HG03196 (cell line): ENCODE measurements around the gene PLEKHM2.

Source experiments
- ATAC-seq: cut with Tn5 transposase; IDR thresholded peaks from one replicate; pipeline ENCODE4 v1.9.1; 2021; ENCODE audit not compliant: unreplicated experiment

The PLEKHM2 gene

DNA sequence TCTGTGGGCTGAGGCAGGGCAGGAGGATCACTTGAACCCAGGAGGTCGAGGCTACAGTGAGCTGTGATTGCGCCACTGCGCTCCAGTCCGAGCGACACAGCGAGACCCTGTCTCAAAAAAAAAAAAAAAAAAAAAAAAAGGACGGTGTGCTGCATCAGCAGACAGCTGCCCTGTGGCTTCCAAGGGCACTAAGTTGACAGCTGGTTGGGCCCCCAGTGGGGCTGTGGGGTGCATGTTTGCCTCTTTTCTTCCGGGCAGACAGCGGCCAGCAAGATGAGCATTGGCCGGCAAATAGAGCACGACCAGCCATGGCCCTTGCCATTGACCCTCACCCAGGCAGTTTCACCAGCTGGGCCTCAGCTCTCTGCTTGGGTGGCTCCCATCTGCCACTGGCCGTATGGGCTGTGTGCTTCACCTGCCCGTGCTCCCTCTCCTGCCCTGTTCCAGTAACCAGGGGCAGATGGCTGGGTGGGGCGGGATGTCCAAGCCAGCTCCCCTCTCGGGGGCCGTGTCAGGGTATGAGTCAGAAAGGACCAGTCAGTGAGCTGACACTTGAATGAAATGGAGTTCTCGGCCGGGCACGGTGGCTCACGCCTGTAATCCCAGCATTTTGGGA is 39.6 kb downstream of the PLEKHM2 start:
- no peak for ATAC-seq

DNA sequence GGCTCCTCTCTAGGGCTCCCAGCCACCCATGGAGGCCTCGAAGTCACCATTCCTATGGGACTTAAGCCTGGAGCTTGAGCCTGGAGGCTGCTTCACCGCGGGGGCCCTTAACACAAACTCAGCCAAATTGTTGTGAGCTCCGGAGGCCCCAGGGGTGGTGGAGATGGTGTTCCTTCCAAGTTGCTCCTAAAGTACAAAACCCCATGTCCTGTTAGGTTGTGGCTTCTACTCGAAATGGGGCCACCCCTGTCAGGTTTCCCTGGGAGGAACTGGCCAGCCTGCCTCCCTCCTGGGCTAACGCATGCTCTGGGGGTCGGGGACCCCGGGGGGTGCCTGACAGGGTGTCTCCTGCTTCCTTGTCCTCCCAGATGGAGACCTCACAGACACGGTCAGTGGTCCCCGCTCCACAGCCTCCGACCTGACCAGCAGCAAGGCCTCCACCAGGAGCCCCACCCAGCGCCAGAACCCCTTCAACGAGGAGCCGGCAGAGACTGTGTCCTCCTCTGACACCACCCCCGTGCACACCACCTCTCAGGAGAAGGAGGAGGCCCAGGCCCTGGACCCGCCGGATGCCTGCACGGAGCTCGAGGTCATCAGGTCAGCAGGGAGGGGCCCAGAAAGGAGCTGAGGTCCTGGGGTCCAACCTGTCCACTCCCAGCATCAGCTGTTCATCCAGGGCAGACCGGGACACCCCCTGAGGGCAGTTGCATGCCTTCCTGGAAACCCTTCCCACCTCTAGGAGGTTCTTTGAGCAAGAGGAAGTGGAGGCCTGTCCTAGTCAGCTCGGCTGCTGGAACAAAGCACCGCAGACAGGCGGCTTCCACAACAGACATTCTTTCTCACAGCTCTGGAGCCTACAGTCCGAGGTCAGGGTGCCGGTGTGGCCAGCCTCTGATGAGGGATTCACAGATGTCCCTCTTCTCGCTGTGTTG is 41.1 kb downstream of the PLEKHM2 start:
- ATAC-seq, result no peak

DNA sequence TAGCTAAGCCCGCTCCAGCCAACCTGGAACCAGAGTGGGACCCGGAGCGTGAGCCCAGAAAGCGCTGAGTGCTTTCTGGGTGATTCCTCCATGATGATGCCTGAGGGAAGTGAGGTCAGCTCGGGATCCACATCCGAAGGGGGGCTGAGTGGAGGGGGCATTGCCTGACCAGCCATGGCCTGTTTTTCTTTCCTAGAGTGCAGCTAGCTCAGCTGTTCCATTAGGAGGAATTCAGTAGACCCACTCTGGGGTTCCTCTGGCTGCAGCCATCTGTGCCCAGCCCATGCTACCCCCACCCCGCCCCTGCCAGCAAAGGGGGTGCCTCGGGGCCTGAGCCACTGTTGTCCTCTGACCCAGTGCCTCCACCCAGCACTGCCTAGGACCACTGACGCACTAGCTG is 42.4 kb downstream of the PLEKHM2 start:
- no peak for ATAC-seq

DNA sequence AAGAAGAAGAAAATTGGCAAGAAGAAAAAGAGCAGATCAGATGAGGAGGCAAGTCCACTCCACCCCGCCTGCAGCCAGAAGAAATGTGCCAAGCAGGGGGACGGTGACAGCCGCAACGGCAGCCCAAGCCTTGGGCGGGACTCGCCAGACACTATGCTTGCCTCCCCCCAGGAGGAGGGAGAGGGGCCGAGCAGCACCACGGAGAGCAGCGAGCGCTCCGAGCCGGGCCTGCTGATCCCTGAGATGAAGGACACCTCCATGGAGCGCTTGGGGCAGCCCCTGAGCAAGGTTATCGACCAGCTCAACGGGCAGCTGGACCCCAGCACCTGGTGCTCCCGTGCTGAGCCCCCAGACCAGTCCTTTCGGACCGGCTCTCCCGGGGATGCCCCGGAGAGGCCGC is 42.9 kb downstream of the PLEKHM2 start:
- no peak for ATAC-seq

DNA sequence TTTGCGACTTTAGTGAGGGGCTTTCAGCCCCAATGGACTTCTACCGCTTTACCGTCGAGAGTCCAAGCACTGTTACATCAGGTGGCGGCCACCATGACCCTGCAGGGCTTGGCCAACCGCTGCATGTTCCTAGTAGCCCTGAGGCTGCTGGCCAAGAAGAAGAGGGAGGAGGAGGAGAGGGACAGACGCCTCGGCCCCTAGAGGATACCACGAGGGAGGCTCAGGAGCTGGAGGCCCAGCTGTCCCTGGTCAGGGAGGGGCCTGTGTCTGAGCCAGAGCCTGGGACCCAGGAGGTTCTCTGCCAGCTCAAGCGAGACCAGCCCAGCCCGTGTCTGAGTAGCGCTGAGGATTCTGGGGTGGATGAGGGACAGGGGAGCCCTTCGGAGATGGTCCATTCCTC is 43.3 kb downstream of the PLEKHM2 start:
- ATAC-seq, result no peak

DNA sequence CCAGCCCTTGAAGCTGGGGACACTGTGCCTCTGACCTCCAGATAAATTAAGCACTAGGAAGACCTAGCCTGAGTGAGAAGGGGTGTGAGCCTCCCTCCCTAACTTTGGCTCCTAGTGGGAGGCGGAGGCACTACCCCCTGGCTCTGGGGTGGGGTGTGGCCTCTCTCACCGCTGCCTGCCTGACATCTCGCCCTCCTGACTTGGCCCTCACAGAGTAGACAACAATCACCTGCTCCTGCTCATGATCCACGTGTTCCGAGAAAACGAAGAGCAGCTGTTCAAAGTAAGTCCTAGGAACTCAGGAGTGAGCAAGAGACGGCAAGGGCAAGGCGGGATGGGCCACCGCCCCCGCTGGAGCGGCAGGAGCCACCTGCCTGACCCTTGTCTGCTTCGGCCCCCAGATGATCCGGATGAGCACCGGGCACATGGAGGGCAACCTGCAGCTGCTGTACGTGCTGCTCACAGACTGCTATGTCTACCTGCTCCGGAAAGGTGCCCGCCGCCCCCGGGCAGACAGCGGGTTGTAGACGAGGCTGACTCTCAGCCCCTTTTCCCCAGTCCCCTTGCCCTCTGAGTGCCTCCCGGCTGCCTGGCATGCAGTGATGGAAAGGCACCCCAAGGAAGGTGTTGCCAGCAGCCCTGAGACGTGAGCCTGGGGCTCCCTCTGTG is 43.9 kb downstream of the PLEKHM2 start:
- ATAC-seq, result no peak

DNA sequence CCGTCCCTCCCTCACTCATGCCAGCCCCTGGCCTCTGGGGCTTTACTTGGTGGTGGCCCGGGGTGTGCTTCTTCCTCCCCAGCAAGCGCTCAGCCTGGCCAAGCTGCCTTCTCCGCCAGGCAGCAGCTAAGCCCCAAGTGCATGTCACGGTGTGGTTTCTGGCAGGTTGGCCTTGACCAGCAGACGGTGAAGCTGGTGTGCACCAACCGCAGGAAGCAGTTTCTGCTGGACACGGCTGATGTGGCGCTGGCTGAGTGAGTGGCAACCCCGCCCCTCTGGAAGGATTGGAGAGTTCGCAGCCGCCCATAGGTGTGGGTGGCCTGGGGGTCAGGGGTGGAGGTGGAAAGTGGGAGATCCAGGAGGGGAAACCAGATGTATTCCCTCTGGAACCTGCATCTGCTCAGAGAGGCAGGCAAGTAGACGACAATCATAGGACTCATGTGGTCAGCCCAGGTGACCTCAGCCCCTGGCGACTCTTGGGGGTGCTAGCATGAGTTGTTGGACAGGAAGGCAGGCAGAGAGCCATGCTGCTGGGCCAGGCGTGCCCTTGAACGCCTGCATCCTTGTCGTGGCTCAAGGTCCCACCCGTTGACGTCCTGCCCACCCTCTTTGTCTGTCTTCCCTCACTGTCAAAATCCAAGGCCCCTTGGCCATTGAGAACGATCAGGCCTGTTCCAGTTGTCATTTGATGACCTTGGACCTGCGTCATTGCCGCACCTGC is 45.0 kb downstream of the PLEKHM2 start:
- no peak for ATAC-seq

DNA sequence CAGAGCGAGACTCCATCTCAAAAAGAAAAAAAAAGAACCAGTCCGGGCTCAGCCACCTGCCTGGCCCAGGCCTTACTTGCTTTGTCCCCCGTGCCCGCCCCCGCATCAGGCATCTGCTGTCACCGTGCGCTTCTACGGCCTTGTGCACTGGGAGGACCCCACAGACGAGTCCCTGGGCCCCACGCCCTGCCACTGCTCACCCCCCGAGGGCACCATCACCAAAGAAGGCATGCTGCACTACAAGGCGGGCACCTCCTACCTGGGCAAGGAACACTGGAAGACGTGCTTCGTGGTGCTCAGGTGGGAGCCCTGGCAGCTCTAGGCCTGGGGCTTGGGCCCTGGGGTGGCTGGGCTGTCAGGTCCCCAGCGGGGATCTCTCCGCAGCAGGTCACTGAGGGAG is 46.3 kb downstream of the PLEKHM2 start:
- no peak for ATAC-seq

DNA sequence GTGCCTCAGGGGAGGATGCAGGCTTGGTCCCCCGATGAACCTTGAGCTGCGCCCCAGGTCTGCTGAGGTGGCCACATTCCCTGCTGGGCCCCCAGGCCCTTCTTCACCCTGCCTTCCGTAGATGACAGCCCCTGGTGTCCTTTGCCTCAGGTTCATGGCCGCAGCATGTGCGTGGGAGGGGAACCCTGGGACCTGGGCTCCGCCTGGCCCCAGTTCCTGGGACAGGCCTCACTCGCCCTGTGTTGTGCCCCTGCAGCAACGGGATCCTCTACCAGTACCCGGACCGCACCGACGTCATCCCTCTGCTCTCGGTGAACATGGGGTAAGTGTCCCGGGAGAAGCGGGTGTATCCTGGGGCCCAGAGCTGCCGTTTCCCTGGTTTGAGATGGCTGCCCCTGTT is 46.8 kb downstream of the PLEKHM2 start:
- no peak for ATAC-seq

DNA sequence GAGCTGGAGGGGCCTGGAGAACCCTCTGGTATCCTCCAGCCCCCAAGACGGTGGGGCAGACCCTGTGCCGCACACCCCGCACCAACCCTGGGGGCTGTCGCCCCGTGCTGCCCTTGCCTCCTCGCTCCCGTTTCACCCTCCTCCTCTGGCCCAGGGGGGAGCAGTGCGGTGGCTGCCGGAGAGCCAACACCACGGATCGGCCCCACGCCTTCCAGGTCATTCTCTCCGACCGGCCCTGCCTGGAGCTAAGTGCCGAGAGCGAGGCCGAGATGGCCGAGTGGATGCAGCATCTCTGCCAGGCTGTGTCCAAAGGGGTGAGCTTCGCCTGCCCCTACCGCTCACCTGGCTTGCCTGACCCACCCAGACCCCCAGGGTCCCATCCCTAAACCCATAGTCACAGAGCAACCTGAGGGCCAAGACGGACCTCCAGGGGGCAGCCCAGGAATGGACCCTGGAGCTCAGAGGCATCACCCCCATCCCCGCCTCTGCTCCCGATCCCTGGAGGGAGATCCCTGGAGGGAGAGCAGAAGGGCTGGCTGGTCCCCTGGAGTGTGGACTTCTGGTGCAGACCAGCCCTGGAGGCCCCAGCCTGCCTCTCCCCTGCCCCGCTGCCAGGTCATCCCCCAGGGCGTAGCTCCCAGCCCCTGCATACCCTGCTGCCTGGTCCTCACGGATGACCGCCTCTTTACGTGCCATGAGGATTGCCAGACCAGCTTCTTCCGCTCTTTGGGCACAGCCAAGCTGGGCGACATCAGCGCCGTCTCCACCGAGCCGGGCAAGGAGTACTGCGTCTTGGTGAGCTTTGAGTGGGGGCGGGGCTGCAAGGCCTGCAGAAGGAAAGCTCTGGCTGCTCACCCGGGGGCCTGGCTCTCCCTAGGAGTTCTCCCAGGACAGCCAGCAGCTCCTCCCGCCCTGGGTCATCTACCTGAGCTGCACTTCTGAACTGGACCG is 47.9 kb downstream of the PLEKHM2 start:
- ATAC-seq, result no peak

DNA sequence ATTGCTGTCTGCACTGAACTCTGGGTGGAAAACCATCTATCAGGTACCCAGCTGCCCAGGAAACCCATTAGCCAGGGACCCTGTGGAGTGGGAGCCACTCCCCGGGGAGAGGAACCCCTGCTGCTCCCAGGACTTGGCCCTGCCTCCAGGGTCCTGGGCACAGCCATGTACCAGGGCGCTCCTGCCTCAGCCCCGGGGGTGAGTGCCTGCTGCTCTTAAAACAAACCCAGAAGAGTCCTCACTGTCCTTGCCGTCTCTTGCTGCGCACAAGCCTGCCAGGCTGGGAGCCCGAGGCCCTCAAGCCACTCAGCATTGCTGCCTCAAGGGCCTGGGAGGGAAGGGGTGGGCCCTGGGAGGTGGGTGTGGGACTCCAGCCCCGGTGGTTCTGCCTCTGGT is 48.6 kb downstream of the PLEKHM2 start:
- no peak for ATAC-seq

DNA sequence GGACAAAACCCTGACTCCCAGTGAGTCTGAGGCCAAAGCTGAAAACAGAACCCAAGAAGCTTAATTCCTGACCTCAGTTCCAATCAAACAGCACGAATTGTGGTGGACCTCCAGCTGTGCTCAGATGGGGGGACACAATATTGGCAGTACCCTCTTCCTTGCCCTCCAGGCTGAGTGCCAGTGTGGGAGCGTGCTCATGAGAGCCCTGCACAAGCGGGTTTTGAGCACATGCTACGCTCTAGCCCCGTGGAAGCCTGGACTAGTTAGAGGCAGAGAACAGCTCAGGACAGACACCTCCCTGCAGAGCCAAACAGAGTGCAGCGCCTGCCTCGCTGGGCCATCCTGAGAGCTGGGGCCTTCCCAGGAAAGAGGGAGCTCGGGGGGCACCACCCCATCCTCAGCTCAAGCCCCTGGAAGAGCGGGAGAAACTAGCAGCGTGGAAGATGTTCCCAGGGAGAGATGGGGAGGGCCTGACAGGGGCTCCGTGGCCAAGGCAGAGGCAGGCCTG is 49.2 kb downstream of the PLEKHM2 start:
- ATAC-seq, result no peak

DNA sequence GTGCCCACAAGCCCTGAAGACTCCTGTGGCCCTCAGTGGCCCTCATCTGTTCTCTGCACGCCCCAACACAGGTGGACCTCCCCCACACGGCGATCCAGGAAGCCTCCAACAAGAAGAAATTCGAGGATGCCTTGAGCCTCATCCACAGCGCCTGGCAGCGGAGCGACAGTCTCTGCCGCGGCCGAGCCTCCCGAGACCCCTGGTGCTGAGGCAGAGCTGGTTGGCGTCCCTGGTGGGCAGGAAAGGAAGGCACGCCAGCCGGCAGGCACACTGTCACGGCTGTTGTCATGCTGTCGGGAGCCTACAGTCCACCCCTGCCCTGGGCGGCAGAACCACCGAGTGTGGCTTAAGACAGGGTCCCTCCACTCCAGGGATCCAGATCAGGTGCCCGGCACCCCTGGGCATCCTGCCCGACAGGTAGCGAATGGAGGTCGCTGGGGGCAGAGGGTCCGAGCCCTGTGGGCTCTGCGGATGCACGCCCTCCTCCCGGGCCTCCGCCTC is 49.7 kb downstream of the PLEKHM2 start:
- no peak for ATAC-seq

DNA sequence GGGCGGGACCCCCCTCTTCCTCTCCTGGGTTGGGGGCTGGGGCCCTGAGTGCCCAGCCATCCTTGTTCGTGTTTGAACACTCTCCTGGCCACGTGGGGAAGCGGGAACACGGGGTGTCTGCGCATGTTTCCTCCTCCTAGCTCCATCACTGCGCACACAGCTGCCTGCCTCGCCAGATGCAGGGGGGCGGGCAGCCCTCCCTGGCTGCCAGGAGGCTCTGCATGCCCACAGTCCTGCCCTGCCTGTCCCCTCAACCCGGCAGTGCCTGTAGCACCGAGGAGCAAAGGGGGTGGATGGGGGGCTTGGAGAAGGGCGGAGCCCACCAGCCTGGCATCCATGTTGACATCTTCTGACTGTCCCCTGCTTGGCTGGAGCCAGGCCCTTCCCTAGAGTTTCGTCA is 50.2 kb downstream of the PLEKHM2 start:
- ATAC-seq, result no peak

DNA sequence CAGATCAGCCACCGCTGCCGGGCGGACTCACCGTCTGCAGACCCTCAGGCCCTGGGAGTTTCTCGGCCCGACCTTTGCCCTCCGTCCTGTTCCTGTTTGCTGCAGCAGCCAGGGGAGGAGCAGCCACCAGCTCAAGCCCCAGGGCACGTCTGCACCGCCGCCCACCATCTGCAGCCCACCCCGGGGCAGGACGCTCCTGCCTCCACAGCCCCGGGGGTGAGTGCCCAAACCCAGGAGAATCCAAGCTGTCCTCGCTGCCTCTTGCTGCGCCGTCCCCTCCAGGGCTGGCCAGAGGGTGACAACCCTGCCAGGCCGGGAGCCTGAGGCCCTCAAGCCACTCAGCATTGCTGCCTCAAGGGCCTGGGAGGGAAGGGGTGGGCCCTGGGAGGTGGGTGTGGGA is 50.8 kb downstream of the PLEKHM2 start:
- ATAC-seq, result no peak

DNA sequence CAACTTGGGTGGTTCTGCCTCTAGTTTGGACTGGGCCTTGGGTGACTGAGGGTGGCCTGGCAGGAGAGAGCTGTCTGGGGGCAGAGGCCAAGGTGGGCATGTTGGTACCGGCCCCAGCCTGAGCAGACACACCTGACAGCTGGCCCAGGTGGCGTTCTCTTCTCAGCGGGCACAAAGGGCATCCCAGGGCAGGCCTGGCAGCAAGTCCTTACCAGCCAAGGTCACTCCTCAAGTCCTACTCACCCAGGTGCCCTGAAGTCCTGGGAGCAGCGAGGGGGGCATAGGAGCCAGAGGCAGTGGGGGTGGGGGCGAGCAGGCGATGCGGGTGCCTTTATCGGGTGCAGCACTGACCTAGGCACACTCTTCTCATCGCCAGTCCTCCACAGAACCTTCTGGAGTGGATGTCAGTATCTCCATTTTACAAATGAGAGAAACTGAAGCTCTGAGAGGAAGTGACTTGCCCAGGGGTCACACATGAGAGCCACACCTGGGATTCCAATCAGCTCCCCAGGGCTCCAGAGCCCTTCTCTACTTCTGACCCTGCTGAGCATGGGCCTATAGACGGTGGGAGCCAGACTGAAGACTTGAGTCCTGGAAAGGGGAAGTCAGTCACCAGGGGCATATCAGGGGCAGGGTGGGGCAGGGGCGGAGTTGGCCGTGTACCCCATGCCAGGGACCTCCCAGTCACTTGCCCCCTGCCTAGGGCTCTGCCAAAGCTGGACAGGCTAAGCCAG is 51.4 kb downstream of the PLEKHM2 start:
- ATAC-seq, result no peak

DNA sequence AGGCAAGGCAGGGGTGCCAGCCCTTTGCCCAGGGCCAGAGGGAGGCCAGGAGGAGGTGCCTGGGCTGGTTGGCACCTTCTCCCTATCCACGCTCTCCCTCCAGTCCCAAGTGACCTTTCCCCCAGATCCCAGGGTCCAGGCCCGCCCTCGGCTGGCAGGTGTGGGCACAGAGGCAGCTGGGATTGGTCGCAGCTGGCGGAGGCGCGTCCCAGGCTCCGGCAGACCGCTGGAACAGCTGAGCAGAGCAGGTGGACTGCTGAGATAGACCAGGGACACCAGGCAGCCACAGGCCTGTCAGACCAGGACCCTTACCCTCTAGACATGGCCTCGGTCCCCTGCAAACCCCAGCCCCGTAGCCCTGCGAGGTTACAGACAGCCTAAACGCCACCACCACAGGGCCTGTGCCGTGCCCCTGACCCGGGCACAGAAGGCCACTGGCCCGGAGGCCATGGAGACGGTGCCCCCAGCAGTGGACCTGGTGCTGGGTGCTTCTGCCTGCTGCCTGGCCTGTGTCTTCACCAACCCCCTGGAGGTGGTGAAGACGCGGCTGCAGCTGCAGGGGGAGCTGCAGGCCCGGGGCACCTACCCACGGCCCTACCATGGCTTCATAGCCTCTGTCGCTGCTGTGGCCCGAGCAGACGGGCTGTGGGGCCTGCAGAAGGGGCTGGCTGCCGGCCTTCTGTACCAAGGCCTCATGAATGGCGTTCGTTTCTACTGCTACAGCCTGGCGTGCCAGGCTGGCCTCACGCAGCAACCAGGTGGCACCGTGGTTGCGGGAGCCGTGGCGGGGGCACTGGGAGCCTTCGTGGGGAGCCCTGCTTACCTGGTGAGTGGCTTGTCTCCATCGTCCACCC is 52.1 kb downstream of the PLEKHM2 start, which contains the start of gene SLC25A34:
SLC25A34 (plus strand) TSS at position 221 of the 854 bp plus-strand sequence; CDS start at position 449, 228 bp downstream.
- no peak for ATAC-seq

DNA sequence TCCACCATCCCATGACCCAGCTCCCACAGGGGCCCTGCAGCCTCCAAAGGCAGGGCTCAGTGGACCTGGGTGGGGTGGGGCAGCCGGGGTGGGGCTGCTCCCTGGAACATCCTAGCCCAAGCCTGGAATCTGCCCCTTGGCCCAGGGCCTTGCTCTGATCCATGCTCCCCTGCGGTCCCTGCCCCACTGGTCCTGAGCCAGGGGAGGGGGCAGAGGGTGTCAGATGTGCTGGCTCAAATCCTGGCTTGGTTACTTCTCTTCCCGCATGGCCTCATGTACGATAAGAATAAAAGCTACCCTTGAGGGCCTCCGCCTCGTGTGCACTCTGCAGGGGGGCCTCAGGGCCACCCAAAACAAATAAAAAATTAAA is 52.8 kb downstream of the PLEKHM2 start:
- ATAC-seq, result no peak
